ENCODE results near the gene RPP30.
A peak's percentile ranks its signal among the peaks of the same experiment; 100 is the strongest.

Gene RPP30

DNA sequence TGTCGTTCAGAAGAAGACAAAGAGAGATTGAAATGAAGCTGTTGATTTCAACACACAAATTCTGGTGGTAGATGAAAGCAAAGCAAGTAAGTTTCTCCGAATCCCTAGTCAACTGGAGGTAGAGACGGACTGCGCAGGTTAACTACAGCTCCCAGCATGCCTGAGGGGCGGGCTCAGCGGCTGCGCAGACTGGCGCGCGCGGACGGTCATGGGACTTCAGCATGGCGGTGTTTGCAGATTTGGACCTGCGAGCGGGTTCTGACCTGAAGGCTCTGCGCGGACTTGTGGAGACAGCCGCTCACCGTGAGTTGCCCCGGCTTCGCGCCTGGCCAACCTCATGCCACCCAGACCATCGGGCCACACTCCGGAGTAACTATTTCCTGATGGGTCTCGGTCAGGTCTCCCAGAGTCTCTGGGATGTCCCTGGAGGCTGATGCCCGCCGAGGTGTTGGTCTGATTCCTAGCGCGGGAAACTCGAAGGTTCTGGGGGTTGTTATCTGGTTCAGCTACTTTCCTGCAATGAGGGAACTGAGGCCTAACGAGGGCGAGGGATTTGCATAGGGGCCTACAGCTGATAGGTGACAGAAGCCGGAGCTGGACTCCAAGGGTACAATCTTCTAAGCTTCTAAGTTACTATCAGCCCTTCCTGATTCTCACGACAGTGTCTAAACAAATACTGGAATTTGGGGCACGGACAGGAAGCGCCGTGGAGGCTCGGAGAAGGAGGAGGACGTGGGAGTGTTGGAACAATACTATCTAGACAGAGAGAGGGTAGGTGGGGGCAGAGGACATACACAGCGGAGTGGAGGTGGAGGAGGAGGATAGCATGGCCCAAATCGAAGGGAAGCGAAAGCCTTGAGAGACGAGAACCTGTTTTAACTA is at the start of gene RPP30:
TSS of gene RPP30 (plus strand) at position 209 of the 882 bp plus-strand sequence. CDS start at position 222, 13 bp downstream.
- DNase-seq (ENCODE audit: low spot score), result peak; percentile 82

DNA sequence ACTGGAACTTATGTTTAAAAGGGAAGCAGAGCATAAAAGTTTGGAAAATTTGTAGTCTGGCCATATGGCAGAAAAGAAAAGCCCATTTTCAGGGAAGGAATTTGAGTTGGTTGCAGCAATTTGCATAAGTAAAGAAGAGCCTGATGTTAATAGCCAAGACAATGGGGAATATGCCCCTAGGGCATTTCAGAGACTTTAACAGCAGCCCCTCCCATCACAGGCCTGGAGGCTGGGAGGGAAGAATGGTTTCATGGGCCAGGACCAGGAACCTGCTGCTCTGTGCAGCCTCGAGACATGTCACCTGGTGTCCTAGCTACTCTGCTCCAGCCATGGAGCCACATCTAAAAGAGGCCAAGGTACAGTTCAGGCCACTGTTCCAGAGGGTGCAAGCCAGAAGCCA is 49.3 kb upstream of the RPP30 start:
- DNase-seq (ENCODE audit: low spot score), result no peak

DNA sequence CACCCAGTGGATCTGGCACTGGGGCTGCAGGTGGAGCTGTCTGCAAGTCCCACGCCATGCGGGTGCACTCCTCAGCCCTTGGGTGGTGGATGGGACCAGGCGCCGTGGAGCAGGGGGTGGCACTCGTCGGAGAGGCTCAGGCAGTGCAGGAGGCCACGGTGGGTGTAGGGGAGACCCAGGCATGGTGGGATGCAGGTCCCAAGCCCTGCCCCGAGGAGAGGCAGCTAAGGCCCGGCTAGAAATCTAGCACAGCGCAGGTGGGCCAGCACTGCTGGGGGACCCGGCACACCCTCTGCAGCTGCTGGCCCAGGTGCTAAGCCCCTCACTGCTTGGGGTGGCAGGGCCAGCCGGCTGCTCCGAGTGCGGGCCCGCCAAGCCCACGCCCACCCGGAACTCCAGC is 39.7 kb upstream of the RPP30 start:
- DNase-seq (ENCODE audit: low spot score), result no peak

DNA sequence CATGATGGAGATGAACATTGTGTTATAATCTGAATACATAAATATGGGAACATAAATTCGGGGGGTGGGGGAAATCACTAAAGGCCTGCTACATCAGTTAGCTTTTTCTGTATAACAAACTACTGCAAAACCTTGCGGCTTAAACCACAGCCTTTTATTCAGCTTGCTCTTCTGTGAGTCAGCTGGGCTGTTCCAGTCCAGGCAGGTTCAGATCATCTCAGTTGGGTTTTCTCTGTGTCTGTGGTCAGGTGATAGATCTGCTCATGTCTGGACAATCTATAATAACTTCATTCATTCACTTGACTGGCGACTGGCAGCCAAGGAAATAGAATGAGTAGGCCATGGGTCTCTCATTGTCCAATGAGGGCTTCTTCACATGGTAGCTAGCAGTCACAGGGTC is 37.4 kb upstream of the RPP30 start:
- no peak for DNase-seq (ENCODE audit: low spot score)

- DNase-seq (ENCODE audit: low spot score), result no peak
Observed at GRCh38 chr10:90837486-90837885, 34.3 kb upstream of the RPP30 start.

GRCh38 chr10:90842725-90843124 is 29.0 kb upstream of the RPP30 start:
- no peak for DNase-seq (ENCODE audit: low spot score)

DNA sequence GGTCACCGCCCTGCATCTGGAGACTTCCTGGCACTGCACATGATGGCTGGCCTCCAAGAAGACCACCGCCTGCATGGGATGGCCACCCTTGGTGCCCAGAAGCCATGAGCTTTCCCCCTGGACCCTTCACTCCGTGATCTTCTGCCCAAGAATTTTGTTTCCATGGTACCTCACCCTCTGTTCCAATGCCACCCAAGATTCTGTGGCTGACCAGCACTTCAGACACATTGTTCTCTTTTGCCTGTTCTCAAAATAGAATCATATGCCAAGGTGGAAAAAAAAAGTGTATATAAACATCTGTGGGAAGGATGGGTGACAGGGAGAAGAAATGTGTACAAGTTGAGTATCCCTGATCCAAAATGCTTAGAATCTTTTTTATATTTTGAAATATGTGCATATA is 26.0 kb upstream of the RPP30 start:
- DNase-seq (ENCODE audit: low spot score), result no peak

DNA sequence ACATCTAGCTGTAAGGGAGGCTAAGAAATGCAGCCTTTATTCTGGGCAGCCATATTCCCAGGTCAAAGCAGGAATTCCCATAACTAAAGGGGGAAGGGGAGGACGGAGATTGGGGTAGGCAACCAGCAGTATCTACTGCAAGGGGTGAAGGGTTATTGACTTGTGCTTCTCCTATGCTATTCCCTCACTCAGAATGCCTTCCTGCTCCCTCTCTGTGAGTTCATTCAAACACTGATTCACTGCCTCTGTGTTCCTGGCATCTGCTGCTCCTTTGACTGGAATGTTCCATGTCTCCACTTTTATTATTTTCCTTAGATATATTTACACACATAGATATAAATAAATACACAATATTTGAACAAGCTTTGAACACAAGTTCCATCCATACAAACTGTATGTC is 25.0 kb upstream of the RPP30 start:
- no peak for DNase-seq (ENCODE audit: low spot score)

GRCh38 chr10:90847436-90847835 is 24.3 kb upstream of the RPP30 start:
- no peak for DNase-seq (ENCODE audit: low spot score)

GRCh38 chr10:90849956-90850749 is 21.6 kb upstream of the RPP30 start:
- DNase-seq (ENCODE audit: low spot score), result no peak

GRCh38 chr10:90855126-90855525 is 16.6 kb upstream of the RPP30 start:
- DNase-seq (ENCODE audit: low spot score), result no peak

DNA sequence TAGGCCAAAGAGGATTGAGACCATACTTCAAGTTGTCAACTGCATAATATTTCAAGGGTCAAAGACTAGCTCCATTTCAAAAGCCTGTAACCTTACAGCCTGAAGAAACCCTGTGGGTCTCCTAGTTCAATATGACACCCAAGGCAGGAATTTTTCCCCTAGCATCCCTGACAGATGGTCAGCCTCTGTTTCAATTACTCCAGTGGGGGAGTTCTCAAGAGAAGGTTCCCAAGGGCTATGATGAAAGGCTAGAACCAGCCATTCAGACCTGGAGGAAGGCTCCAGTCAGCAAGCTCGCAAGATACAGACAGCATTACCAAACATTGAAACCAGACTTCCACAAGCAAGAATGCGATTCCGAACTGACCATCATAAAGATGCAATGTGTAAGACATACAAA is 15.5 kb upstream of the RPP30 start:
- DNase-seq (ENCODE audit: low spot score), result no peak

DNA sequence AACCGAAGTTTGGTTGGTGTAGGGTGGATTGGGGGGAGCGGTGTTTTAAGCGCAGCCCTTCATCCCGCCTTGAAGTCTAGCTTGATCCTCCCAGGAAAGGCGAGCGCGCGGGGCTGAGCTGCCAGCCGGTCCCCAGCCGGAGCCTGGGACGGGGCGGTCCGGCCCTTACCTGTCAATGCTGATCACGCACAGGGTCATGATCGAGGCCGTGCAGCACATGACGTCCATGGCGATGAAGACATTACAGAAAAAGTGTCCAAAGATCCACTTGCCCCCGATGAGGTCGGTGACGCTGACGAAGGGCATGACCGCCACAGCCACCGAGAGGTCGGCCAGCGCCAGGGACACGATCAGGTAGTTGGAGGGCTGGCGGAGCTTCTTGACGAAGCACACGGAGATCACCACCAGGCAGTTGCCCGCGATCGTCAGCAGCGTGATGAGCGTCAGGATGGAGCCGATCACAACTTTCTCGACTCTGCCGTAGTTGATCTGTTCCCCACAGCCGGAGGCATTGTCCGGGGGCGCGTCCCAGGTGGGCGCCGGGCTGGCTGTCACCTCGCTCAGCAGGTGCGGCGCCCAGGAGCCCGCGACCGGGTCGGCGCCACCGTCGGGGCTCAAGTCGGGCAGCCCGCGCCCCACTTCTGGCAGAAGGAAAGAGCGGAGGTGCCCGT is 14.7 kb upstream of the RPP30 start:
- no peak for DNase-seq (ENCODE audit: low spot score)

- DNase-seq (ENCODE audit: low spot score), result peak; percentile 22
Observed at GRCh38 chr10:90857635-90858460, 13.9 kb upstream of the RPP30 start, which contains the start of gene HTR7. Gene HTR7, minus strand, starts transcription at chr10:90858039. Its CDS starts 368 bp downstream, at chr10:90857671.

DNA sequence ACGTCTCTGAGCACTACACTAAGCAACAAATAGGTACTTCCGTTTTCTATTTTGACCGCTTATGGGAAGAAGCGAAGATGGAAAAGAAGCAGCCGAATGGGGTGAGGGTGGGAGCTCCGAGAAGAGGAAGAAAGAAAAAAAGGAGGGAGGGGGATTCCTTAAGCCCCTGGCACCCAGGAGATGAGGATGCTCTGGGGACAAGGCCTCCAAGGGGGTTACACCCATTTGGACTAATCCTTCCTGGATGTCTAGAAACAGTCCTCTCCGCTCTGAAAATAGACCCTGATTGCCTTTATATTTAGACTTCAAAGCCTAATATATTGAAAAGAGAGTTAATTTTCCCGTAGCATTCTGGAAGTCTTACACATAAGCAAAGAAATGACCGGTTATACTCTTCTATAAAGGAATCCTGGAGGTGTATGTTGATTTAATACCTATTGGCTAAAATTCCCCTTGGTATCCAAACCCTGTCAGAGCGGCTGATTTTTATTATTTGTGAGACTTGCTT is 13.3 kb upstream of the RPP30 start:
- DNase-seq (ENCODE audit: low spot score), result no peak

GRCh38 chr10:90859321-90859751 is 12.4 kb upstream of the RPP30 start:
- peak; percentile 74 for DNase-seq (ENCODE audit: low spot score)

DNA sequence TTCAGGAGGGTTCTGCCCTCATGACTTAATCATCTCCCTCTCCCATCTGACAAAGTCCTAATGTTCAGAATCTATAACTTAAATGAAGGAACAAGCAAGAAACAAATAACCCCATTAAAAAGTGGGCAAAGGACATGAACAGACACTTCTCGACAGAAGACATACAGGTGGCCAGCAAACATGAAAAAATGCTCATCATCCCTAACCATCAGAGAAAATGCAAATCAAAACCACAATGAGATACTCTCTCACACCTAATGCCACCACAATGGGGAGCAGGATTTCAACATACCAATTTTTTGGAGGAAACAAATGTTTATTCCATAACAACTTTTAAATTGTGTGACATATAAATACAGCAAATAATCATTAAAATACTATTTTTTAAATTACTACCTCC is 11.0 kb upstream of the RPP30 start:
- no peak for DNase-seq (ENCODE audit: low spot score)

- DNase-seq (ENCODE audit: low spot score), result peak; percentile 34
Observed at GRCh38 chr10:90862908-90863514, 8.8 kb upstream of the RPP30 start.

DNA sequence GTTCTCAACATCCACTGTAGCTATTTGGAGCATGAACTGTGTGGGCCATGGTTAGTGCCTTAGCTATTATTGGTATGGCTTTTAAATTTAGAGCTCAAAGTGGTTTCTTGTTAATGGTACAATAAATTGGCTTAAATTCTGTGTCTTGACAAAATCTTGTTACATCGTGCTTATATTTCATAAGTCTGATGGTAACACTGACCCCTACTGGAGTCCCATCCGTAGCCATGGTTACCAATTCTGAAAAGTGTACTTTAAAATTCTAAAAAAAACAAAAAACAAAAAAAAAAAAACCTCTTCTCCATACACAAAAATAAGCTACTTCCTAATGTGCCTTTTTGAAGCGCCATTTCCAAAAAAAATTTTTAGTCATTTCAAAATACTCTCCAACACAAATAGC is 6.4 kb upstream of the RPP30 start:
- no peak for DNase-seq (ENCODE audit: low spot score)

DNA sequence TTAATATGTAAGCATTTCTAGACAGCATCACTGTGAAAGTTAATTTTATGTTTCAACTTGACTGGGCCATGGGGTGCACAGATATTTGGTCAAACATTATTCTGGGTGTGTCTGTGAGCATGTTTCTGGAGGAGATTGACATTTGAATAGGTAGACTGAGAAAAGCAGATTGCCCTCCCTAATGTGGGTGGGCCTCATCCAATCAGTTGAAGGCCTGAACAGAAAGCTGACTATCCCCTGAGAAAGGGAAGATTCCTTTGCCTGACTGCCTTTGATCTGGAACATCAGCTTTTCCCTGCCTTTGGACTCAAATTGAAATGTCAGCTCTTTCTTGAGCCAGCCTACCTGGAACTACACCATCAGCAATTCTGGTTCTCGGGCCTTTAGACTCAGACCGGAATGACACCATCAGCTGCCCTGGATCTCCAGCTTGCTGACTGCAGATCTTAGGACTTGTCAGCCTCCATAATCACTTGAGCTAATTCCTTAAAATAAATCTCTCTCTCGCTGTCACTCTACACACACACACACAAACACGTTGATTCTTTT is 5.7 kb upstream of the RPP30 start:
- DNase-seq (ENCODE audit: low spot score), result no peak
